ENCODE results near the gene TMA7B.

Gene TMA7B

GRCh38 chr22:39962071-39962470, 1.9 kb downstream of the TMA7B start:
- peak overlapping the region; percentile 54 for H3K27ac ChIP-seq (ENCODE audit: insufficient read depth, low read length, poor library complexity, severe bottlenecking)
- H3K4me1 ChIP-seq (ENCODE audit: control insufficient read depth, insufficient read depth, low read length, poor library complexity, severe bottlenecking): peaks cover 30% of the 10 kb centered on the region
- peaks cover 86% of the 10 kb centered on the region for H3K36me3 ChIP-seq (ENCODE audit: control insufficient read depth, insufficient read depth, low read length)
- H3K4me3 ChIP-seq (ENCODE audit: insufficient read depth, low read depth, low read length, poor library complexity, severe bottlenecking): no peak overlapping the region
- no peaks in the 10 kb centered on the region for H3K9me3 ChIP-seq (ENCODE audit: control insufficient read depth, low read length)
- DNase-seq: no peak
- no peaks in the 10 kb centered on the region for H3K27me3 ChIP-seq (replicated peaks; ENCODE audit: control insufficient read depth, insufficient read depth, low read length, poor library complexity, severe bottlenecking)

- peaks cover 7% of the 10 kb centered on the region for H3K4me1 ChIP-seq (ENCODE audit: control insufficient read depth, insufficient read depth, low read length, poor library complexity, severe bottlenecking)
- no peaks in the 10 kb centered on the region for H3K9me3 ChIP-seq (ENCODE audit: control insufficient read depth, low read length)
- no peaks in the 10 kb centered on the region for H3K27me3 ChIP-seq (replicated peaks; ENCODE audit: control insufficient read depth, insufficient read depth, low read length, poor library complexity, severe bottlenecking)
- no peak overlapping the region for H3K4me3 ChIP-seq (ENCODE audit: insufficient read depth, low read depth, low read length, poor library complexity, severe bottlenecking)
- H3K36me3 ChIP-seq (ENCODE audit: control insufficient read depth, insufficient read depth, low read length): peaks cover 98% of the 10 kb centered on the region
- H3K27ac ChIP-seq (ENCODE audit: insufficient read depth, low read length, poor library complexity, severe bottlenecking): no peak overlapping the region
- DNase-seq: no peak
Measured at GRCh38 chr22:39965748-39966147, 5.6 kb downstream of the TMA7B start.

- H3K27me3 ChIP-seq (replicated peaks; ENCODE audit: control insufficient read depth, insufficient read depth, low read length, poor library complexity, severe bottlenecking): no peaks in the 10 kb centered on the region
- no peak overlapping the region for H3K27ac ChIP-seq (ENCODE audit: insufficient read depth, low read length, poor library complexity, severe bottlenecking)
- H3K4me3 ChIP-seq (ENCODE audit: insufficient read depth, low read depth, low read length, poor library complexity, severe bottlenecking): no peak overlapping the region
- peaks cover 98% of the 10 kb centered on the region for H3K36me3 ChIP-seq (ENCODE audit: control insufficient read depth, insufficient read depth, low read length)
- peaks cover 2% of the 10 kb centered on the region for H3K4me1 ChIP-seq (ENCODE audit: control insufficient read depth, insufficient read depth, low read length, poor library complexity, severe bottlenecking)
- no peak for DNase-seq
- H3K9me3 ChIP-seq (ENCODE audit: control insufficient read depth, low read length): no peaks in the 10 kb centered on the region
Measured at GRCh38 chr22:39966470-39966869, 6.3 kb downstream of the TMA7B start.

- no peaks in the 10 kb centered on the region for H3K4me1 ChIP-seq (ENCODE audit: control insufficient read depth, insufficient read depth, low read length, poor library complexity, severe bottlenecking)
- H3K9me3 ChIP-seq (ENCODE audit: control insufficient read depth, low read length): no peaks in the 10 kb centered on the region
- no peaks in the 10 kb centered on the region for H3K27me3 ChIP-seq (replicated peaks; ENCODE audit: control insufficient read depth, insufficient read depth, low read length, poor library complexity, severe bottlenecking)
- peaks cover 98% of the 10 kb centered on the region for H3K36me3 ChIP-seq (ENCODE audit: control insufficient read depth, insufficient read depth, low read length)
- no peak for DNase-seq
- H3K4me3 ChIP-seq (ENCODE audit: insufficient read depth, low read depth, low read length, poor library complexity, severe bottlenecking): no peak overlapping the region
- H3K27ac ChIP-seq (ENCODE audit: insufficient read depth, low read length, poor library complexity, severe bottlenecking): no peak overlapping the region
Measured at GRCh38 chr22:39967103-39967829, 7.1 kb downstream of the TMA7B start.

GRCh38 chr22:39967996-39968972, 8.1 kb downstream of the TMA7B start:
- Histone ChIP-seq H3K4me3 (ENCODE audit: insufficient read depth, low read depth, low read length, poor library complexity, severe bottlenecking) (no peak overlapping the region), H3K4me1 (ENCODE audit: control insufficient read depth, insufficient read depth, low read length, poor library complexity, severe bottlenecking) (no peaks in the 10 kb centered on the region), H3K9me3 (ENCODE audit: control insufficient read depth, low read length) (no peaks in the 10 kb centered on the region), H3K27me3 (replicated peaks; ENCODE audit: control insufficient read depth, insufficient read depth, low read length, poor library complexity, severe bottlenecking) (no peaks in the 10 kb centered on the region), H3K36me3 (ENCODE audit: control insufficient read depth, insufficient read depth, low read length) (peaks cover 99% of the 10 kb centered on the region), H3K27ac (ENCODE audit: insufficient read depth, low read length, poor library complexity, severe bottlenecking) (no peak overlapping the region)
- no peak for DNase-seq

GRCh38 chr22:39970742-39971141, 10.5 kb downstream of the TMA7B start:
- Histone ChIP-seq H3K36me3 (ENCODE audit: control insufficient read depth, insufficient read depth, low read length) (peaks cover 83% of the 10 kb centered on the region), H3K9me3 (ENCODE audit: control insufficient read depth, low read length) (no peaks in the 10 kb centered on the region), H3K27me3 (replicated peaks; ENCODE audit: control insufficient read depth, insufficient read depth, low read length, poor library complexity, severe bottlenecking) (no peaks in the 10 kb centered on the region), H3K4me1 (ENCODE audit: control insufficient read depth, insufficient read depth, low read length, poor library complexity, severe bottlenecking) (no peaks in the 10 kb centered on the region), H3K4me3 (ENCODE audit: insufficient read depth, low read depth, low read length, poor library complexity, severe bottlenecking) (no peak overlapping the region), H3K27ac (ENCODE audit: insufficient read depth, low read length, poor library complexity, severe bottlenecking) (peak overlapping the region; percentile 8)
- DNase-seq: no peak

- no peaks in the 10 kb centered on the region for H3K4me1 ChIP-seq (ENCODE audit: control insufficient read depth, insufficient read depth, low read length, poor library complexity, severe bottlenecking)
- no peak overlapping the region for H3K4me3 ChIP-seq (ENCODE audit: insufficient read depth, low read depth, low read length, poor library complexity, severe bottlenecking)
- peaks cover 64% of the 10 kb centered on the region for H3K36me3 ChIP-seq (ENCODE audit: control insufficient read depth, insufficient read depth, low read length)
- H3K9me3 ChIP-seq (ENCODE audit: control insufficient read depth, low read length): no peaks in the 10 kb centered on the region
- H3K27ac ChIP-seq (ENCODE audit: insufficient read depth, low read length, poor library complexity, severe bottlenecking): no peak overlapping the region
- no peaks in the 10 kb centered on the region for H3K27me3 ChIP-seq (replicated peaks; ENCODE audit: control insufficient read depth, insufficient read depth, low read length, poor library complexity, severe bottlenecking)
- no peak for DNase-seq
Measured at GRCh38 chr22:39972641-39973040, 12.4 kb downstream of the TMA7B start.

- no peaks in the 10 kb centered on the region for H3K4me1 ChIP-seq (ENCODE audit: control insufficient read depth, insufficient read depth, low read length, poor library complexity, severe bottlenecking)
- no peaks in the 10 kb centered on the region for H3K9me3 ChIP-seq (ENCODE audit: control insufficient read depth, low read length)
- no peak overlapping the region for H3K27ac ChIP-seq (ENCODE audit: insufficient read depth, low read length, poor library complexity, severe bottlenecking)
- no peaks in the 10 kb centered on the region for H3K27me3 ChIP-seq (replicated peaks; ENCODE audit: control insufficient read depth, insufficient read depth, low read length, poor library complexity, severe bottlenecking)
- peaks cover 54% of the 10 kb centered on the region for H3K36me3 ChIP-seq (ENCODE audit: control insufficient read depth, insufficient read depth, low read length)
- H3K4me3 ChIP-seq (ENCODE audit: insufficient read depth, low read depth, low read length, poor library complexity, severe bottlenecking): no peak overlapping the region
- no peak for DNase-seq
Measured at GRCh38 chr22:39973656-39974055, 13.5 kb downstream of the TMA7B start.

GRCh38 chr22:39974065-39974464, 13.9 kb downstream of the TMA7B start:
- H3K4me3 ChIP-seq (ENCODE audit: insufficient read depth, low read depth, low read length, poor library complexity, severe bottlenecking): no peak overlapping the region
- no peak overlapping the region for H3K27ac ChIP-seq (ENCODE audit: insufficient read depth, low read length, poor library complexity, severe bottlenecking)
- no peaks in the 10 kb centered on the region for H3K9me3 ChIP-seq (ENCODE audit: control insufficient read depth, low read length)
- peaks cover 50% of the 10 kb centered on the region for H3K36me3 ChIP-seq (ENCODE audit: control insufficient read depth, insufficient read depth, low read length)
- no peaks in the 10 kb centered on the region for H3K4me1 ChIP-seq (ENCODE audit: control insufficient read depth, insufficient read depth, low read length, poor library complexity, severe bottlenecking)
- DNase-seq: no peak
- no peaks in the 10 kb centered on the region for H3K27me3 ChIP-seq (replicated peaks; ENCODE audit: control insufficient read depth, insufficient read depth, low read length, poor library complexity, severe bottlenecking)

- Histone ChIP-seq H3K27me3 (replicated peaks; ENCODE audit: control insufficient read depth, insufficient read depth, low read length, poor library complexity, severe bottlenecking) (no peaks in the 10 kb centered on the region), H3K4me1 (ENCODE audit: control insufficient read depth, insufficient read depth, low read length, poor library complexity, severe bottlenecking) (peaks cover 4% of the 10 kb centered on the region), H3K36me3 (ENCODE audit: control insufficient read depth, insufficient read depth, low read length) (no peaks in the 10 kb centered on the region), H3K4me3 (ENCODE audit: insufficient read depth, low read depth, low read length, poor library complexity, severe bottlenecking) (no peak overlapping the region), H3K27ac (ENCODE audit: insufficient read depth, low read length, poor library complexity, severe bottlenecking) (no peak overlapping the region), H3K9me3 (ENCODE audit: control insufficient read depth, low read length) (no peaks in the 10 kb centered on the region)
- DNase-seq: no peak
Measured at GRCh38 chr22:39979048-39979447, 18.9 kb downstream of the TMA7B start.
